ENCODE data around the gene AIM2.

GRCh38 chr1:159079525-159079924, 3.0 kb upstream of the AIM2 start:
- TF ChIP-seq ZNF274 (IDR thresholded peaks at IDR 0.05; ENCODE audit: low read depth, low read length): no peak
- no peak for TF ChIP-seq SUZ12 (IDR thresholded peaks at IDR 0.05; ENCODE audit: extremely low read depth, insufficient read depth, insufficient read length)
- TF ChIP-seq YY1 (IDR thresholded peaks at IDR 0.05; ENCODE audit: insufficient read depth, insufficient read length): no peak

Measured in NT2/D1 (cell line).